KOPT-K1 (cell line): ENCODE results near the gene HOXC4.

Experiments used
- H3K27ac ChIP-seq: fragments of 200-600 bp; sonication (generic); 2 replicates; pipeline ENCODE4 v1.5.1; 2016; ENCODE audit warnings: antibody characterized with exemption, mild to moderate bottlenecking, low read depth, low read length; ENCODE audit not compliant: poor library complexity, severe bottlenecking
- H3K36me3 ChIP-seq: fragments of 200-600 bp; sonication (generic); 2 replicates; pipeline ENCODE4 v1.5.1; 2017; ENCODE audit warnings: antibody characterized with exemption, mild to moderate bottlenecking, low read length, moderate library complexity; ENCODE audit not compliant: insufficient read depth
- H3K9me3 ChIP-seq: fragments of 200-600 bp; sonication (generic); 2 replicates; pipeline ENCODE4 v1.5.1; 2017; ENCODE audit warnings: antibody characterized with exemption, low read length, mild to moderate bottlenecking; ENCODE audit not compliant: insufficient read depth, poor library complexity, severe bottlenecking

The HOXC4 gene

GRCh38 chr12:54053751-54054741 lies at the start of gene HOXC4:
HOXC4 (plus strand) TSS chr12:54053835; CDS start chr12:54053923, 88 bp downstream.
- peak within 1 kb of the TSS; percentile 71 for H3K27ac ChIP-seq
- H3K36me3 ChIP-seq: no peaks in the 10 kb centered on the region
- H3K9me3 ChIP-seq: no peaks in the 10 kb centered on the region

GRCh38 chr12:54004063-54004840 lies 49.4 kb upstream of the HOXC4 start:
- Histone ChIP-seq H3K36me3 (no peaks in the 10 kb centered on the region), H3K27ac (no peak overlapping the region), H3K9me3 (no peaks in the 10 kb centered on the region)

GRCh38 chr12:54004841-54005530 lies 48.6 kb upstream of the HOXC4 start:
- Histone ChIP-seq H3K9me3 (no peaks in the 10 kb centered on the region), H3K27ac (no peak overlapping the region), H3K36me3 (no peaks in the 10 kb centered on the region)

GRCh38 chr12:54005531-54005852 lies 48.1 kb upstream of the HOXC4 start:
- H3K27ac ChIP-seq: no peak overlapping the region

GRCh38 chr12:54005853-54006558 lies 47.6 kb upstream of the HOXC4 start:
- Histone ChIP-seq H3K9me3 (no peaks in the 10 kb centered on the region), H3K36me3 (no peaks in the 10 kb centered on the region), H3K27ac (no peak overlapping the region)

More at GRCh38 chr12:54005531-54005852, 48.1 kb upstream of the HOXC4 start:
- H3K36me3 ChIP-seq: no peaks in the 10 kb centered on the region
- no peaks in the 10 kb centered on the region for H3K9me3 ChIP-seq

GRCh38 chr12:54006559-54007220 lies 46.9 kb upstream of the HOXC4 start:
- no peaks in the 10 kb centered on the region for H3K9me3 ChIP-seq
- H3K27ac ChIP-seq: no peak overlapping the region
- H3K36me3 ChIP-seq: no peaks in the 10 kb centered on the region

- no peaks in the 10 kb centered on the region for H3K36me3 ChIP-seq
- H3K9me3 ChIP-seq: no peaks in the 10 kb centered on the region
- H3K27ac ChIP-seq: no peak overlapping the region
Measured at GRCh38 chr12:54007538-54008259, 45.9 kb upstream of the HOXC4 start.

GRCh38 chr12:54008260-54008552 lies 45.4 kb upstream of the HOXC4 start:
- H3K9me3 ChIP-seq: no peaks in the 10 kb centered on the region
- H3K36me3 ChIP-seq: no peaks in the 10 kb centered on the region
- no peak overlapping the region for H3K27ac ChIP-seq

GRCh38 chr12:54009171-54010052 lies 44.2 kb upstream of the HOXC4 start:
- H3K27ac ChIP-seq: no peak overlapping the region
- no peaks in the 10 kb centered on the region for H3K36me3 ChIP-seq
- no peaks in the 10 kb centered on the region for H3K9me3 ChIP-seq

GRCh38 chr12:54010053-54010971 lies 43.3 kb upstream of the HOXC4 start:
- H3K27ac ChIP-seq: no peak overlapping the region
- H3K36me3 ChIP-seq: no peaks in the 10 kb centered on the region
- no peaks in the 10 kb centered on the region for H3K9me3 ChIP-seq

- H3K9me3 ChIP-seq: no peaks in the 10 kb centered on the region
- no peak overlapping the region for H3K27ac ChIP-seq
- H3K36me3 ChIP-seq: no peaks in the 10 kb centered on the region
Measured at GRCh38 chr12:54010972-54011664, 42.5 kb upstream of the HOXC4 start.
